ENCODE results near the gene RGL1. TPM values are rescaled to one million over a fixed set of nuclear protein-coding genes. Genes with fewer than 3 reads are reported as not detected.

Gene RGL1
- total and polyA plus RNA-seq, 9 of the 15 experiments (the other 6 are each of a cell fraction or from before 2014, with no cell fraction given), result under 0.01 to 0.07 (median 0.04) TPM

- WGBS (ENCODE audit: insufficient coverage, low coverage, missing lambda C conversion rate), result 45% methylated on average over 1 of the region's 1 CpG
Observed at GRCh38 chr1:183965726-183966125, 160.8 kb downstream of the RGL1 start.

DNA sequence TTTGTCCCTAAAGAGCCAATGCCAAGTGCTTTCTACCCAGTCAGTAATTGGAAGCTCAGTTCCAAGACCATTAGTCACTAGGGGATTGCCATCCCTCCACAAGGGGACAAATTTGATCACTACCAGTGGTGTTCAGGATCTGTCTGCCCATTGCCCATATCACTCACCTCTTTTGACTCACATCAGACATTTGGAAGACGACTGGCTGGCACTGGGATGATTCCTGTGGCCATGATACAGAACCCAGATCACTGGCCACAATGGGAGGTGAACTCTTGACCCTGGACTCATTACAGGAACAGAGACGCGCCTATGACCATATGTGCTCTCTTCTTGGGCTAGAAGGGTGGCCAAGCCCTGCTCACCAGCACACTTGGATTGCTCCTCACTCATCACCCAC lies 161.6 kb downstream of the RGL1 start:
- Histone ChIP-seq H4K20me1 (replicated peaks; ENCODE audit: control insufficient read depth, insufficient read depth, low read length) (no peaks in the 10 kb centered on the region), H3K4me1 (replicated peaks in 1 of 2; ENCODE audit: control insufficient read depth in 2 of 2, insufficient read depth in 2 of 2, low read length in 2 of 2) (no peaks in the 10 kb centered on the region; a peak in 1 of 5 replicates), H3K9me1 (ENCODE audit: control insufficient read depth, insufficient read depth, low read length) (no peaks in the 10 kb centered on the region), H3K27me3 (ENCODE audit: control insufficient read depth in 2 of 2, insufficient read depth in 2 of 2, low read length in 2 of 2) (no peaks in the 10 kb centered on the region), H3K4me3 (no peak overlapping the region), H3K36me3 (ENCODE audit: control insufficient read depth, insufficient read depth, low read length) (peaks cover 74% of the 10 kb centered on the region), H2AFZ (ENCODE audit: low read depth, low read length) (no peak overlapping the region), H3K79me2 (ENCODE audit: control insufficient read depth, insufficient read depth, low read length) (no peaks in the 10 kb centered on the region), H3K9ac (ENCODE audit: insufficient read depth in 1 of 2, low read depth in 2 of 2, low read length in 2 of 2) (no peak overlapping the region), H3K9me3 (replicated peaks; ENCODE audit: control insufficient read depth, insufficient read depth, low read depth, low read length) (no peaks in the 10 kb centered on the region), H3K27ac (ENCODE audit: extremely low read depth, low read depth, low read length) (no peak overlapping the region), H3K4me2 (ENCODE audit: insufficient read depth, low read length) (no peak overlapping the region)
- POLR2A ChIA-PET, result no interaction called here
- BruUV-seq (replicated peaks), result no TSS peak
- DNase-seq (ENCODE audit: extremely low read depth in 1 of 4, low spot score in 3 of 4) (no peak), ATAC-seq (no peak), FAIRE-seq (no peak)
- in situ Hi-C loops (cut with MboI) (no loop called here), intact Hi-C loops (cut with micrococcal nuclease) (no loop called here)
- 71% methylated on average over 3 of the region's 3 CpGs for WGBS (ENCODE audit: insufficient coverage, low coverage, missing lambda C conversion rate)
- CTCF ChIA-PET (ENCODE audit: low intra/inter-chr PET ratio), result no interaction called here
- TF ChIP-seq ETS2 (tag; IDR thresholded peaks at IDR 0.05; ENCODE audit: borderline replicate concordance, poor library complexity, severe bottlenecking) (no peak), HNRNPLL (IDR thresholded peaks at IDR 0.05; ENCODE audit: low read depth, low read length, poor library complexity, severe bottlenecking) (no peak), ARID3A (IDR thresholded peaks at IDR 0.05; ENCODE audit: borderline replicate concordance, low read depth, low read length) (no peak), MXI1 (IDR thresholded peaks at IDR 0.05; ENCODE audit: low read depth, low read length) (no peak), SUPT5H (IDR thresholded peaks at IDR 0.05) (no peak)

More at GRCh38 chr1:183965726-183966125, 160.8 kb downstream of the RGL1 start:
- intact Hi-C loops (cut with micrococcal nuclease) (no loop called here), in situ Hi-C loops (cut with MboI) (no loop called here)
- no peak overlapping the region for H3K27ac ChIP-seq (ENCODE audit: extremely low read depth, low read depth, low read length)
- H3K4me1 ChIP-seq (replicated peaks in 1 of 2; ENCODE audit: control insufficient read depth in 2 of 2, insufficient read depth in 2 of 2, low read length in 2 of 2), result no peaks in the 10 kb centered on the region; a peak in 1 of 5 replicates
- CTCF ChIA-PET (ENCODE audit: low intra/inter-chr PET ratio), result no interaction called here
- no peaks in the 10 kb centered on the region for H4K20me1 ChIP-seq (replicated peaks; ENCODE audit: control insufficient read depth, insufficient read depth, low read length)
- no peak overlapping the region for H3K9ac ChIP-seq (ENCODE audit: insufficient read depth in 1 of 2, low read depth in 2 of 2, low read length in 2 of 2)
- POLR2A ChIA-PET, result interaction anchor here (0.6 kb wide), 1 partner anchor 675 kb away, joined by 4 read pairs; no protein-coding TSS in a partner anchor
- H2AFZ ChIP-seq (ENCODE audit: low read depth, low read length), result no peak overlapping the region
- peaks cover 79% of the 10 kb centered on the region for H3K36me3 ChIP-seq (ENCODE audit: control insufficient read depth, insufficient read depth, low read length)
- H3K4me3 ChIP-seq, result no peak overlapping the region
- no peak for DNase-seq (ENCODE audit: extremely low read depth in 1 of 4, low spot score in 3 of 4)
- TF ChIP-seq SMARCA4 (IDR thresholded peaks at IDR 0.05) (no peak), PPARD (CRISPR knock-in tag; IDR thresholded peaks at IDR 0.05) (no peak), HDAC3 (IDR thresholded peaks at IDR 0.05; ENCODE audit: borderline replicate concordance, partially characterized antibody) (no peak), L3MBTL2 (IDR thresholded peaks at IDR 0.05) (no peak), CXXC5 (CRISPR knock-in tag; IDR thresholded peaks at IDR 0.05) (no peak), ZNF347 (CRISPR knock-in tag; IDR thresholded peaks at IDR 0.05; ENCODE audit: low read depth) (no peak), ZNF589 (CRISPR knock-in tag; IDR thresholded peaks at IDR 0.05; ENCODE audit: low read depth) (no peak), NR3C1 (CRISPR knock-in tag; IDR thresholded peaks at IDR 0.05) (no peak), HEY1 (CRISPR knock-in tag; IDR thresholded peaks at IDR 0.05; ENCODE audit: borderline replicate concordance) (no peak)
- TF ChIP-seq, protein P1, sequence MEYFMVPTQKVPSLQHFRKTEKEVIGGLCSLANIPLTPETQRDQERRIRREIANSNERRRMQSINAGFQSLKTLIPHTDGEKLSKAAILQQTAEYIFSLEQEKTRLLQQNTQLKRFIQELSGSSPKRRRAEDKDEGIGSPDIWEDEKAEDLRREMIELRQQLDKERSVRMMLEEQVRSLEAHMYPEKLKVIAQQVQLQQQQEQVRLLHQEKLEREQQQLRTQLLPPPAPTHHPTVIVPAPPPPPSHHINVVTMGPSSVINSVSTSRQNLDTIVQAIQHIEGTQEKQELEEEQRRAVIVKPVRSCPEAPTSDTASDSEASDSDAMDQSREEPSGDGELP (CRISPR knock-in tag; IDR thresholded peaks at IDR 0.05; ENCODE audit: borderline replicate concordance), result no peak
- H3K27me3 ChIP-seq (ENCODE audit: control insufficient read depth in 2 of 2, insufficient read depth in 2 of 2, low read length in 2 of 2), result no peaks in the 10 kb centered on the region
- no peak for ATAC-seq
- BruUV-seq (replicated peaks), result no TSS peak
- H3K9me3 ChIP-seq (replicated peaks; ENCODE audit: control insufficient read depth, insufficient read depth, low read depth, low read length), result no peaks in the 10 kb centered on the region
- no peaks in the 10 kb centered on the region for H3K9me1 ChIP-seq (ENCODE audit: control insufficient read depth, insufficient read depth, low read length)
- FAIRE-seq, result no peak
- H3K4me2 ChIP-seq (ENCODE audit: insufficient read depth, low read length), result no peak overlapping the region
- H3K79me2 ChIP-seq (ENCODE audit: control insufficient read depth, insufficient read depth, low read length), result no peaks in the 10 kb centered on the region

All from K562 (cell line).